AG04450 (cell line): ENCODE data around the gene TMEM86B. TPM values are rescaled to one million over a fixed set of nuclear protein-coding genes. Genes with fewer than 3 reads are reported as not detected.

ENCODE experiments used
- CTCF ChIA-PET: fragments of 300-600, 350-600 bp; formaldehyde crosslinking; extraction: SDS; loops from one replicate; lab custom pipeline; 2022; ENCODE audit warnings: antibody characterized with exemption, inconsistent platforms; lab: Charles Lee
- POLR2A ChIA-PET: fragments of 350-600 bp; formaldehyde crosslinking; extraction: SDS; loops from one replicate; lab custom pipeline; 2021; ENCODE audit warnings: antibody characterized with exemption, inconsistent platforms; lab: Yijun Ruan, JAX
- DNase-seq: peaks from one replicate; pipeline ENCODE4 v3.0.0-alpha.2; 2011; ENCODE audit warnings: low read depth, low spot score
- H3K27ac ChIP-seq: one replicate; pipeline ENCODE4 v1.5.1; 2012; ENCODE audit warnings: low read depth, low read length, control low read depth
- H3K27me3 ChIP-seq: one replicate; pipeline ENCODE4 v1.6.0; 2012; ENCODE audit warnings: low read length; ENCODE audit not compliant: control insufficient read depth, insufficient read depth
- H3K4me3 ChIP-seq: 2 replicates; pipeline ENCODE4 v1.5.1; 2011; ENCODE audit warnings: mild to moderate bottlenecking, low read depth, low read length, control low read depth
- H3K9me3 ChIP-seq: 2 replicates; pipeline ENCODE4 v1.5.1; 2012; ENCODE audit warnings: low read length; ENCODE audit not compliant: control insufficient read depth, insufficient read depth
- polyA plus RNA-seq: library from polyadenylated mRNA; depleted of rRNA; stranded (reverse); fragments of >200 nt; gene quantifications from 2 replicates; pipeline ENCODE4 v1.2.3, GENCODE V29; 2011
- TF ChIP-seq, protein P1 (sequence below): IDR thresholded peaks from 2 replicates; pipeline ENCODE4 v1.5.1; 2011; ENCODE audit warnings: low read depth, low read length, control low read depth, inconsistent platforms

TMEM86B gene
- polyA plus RNA-seq, 1 experiment, result 0.87 TPM

DNA sequence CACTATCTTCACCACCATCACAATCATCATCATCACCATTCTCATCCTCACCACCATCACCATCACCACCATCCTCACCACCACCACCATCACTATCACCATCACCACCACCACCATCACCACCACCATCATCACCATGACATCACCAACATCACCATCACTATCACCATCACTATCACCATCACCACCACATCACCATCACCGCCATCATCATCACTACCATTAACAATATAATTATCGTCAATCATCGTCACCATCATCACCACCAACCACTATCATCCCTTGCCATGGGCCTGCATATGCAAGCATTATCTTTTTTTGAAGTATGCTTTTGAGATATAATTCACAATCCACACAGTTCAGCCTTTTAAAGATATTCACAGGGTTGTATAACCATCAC lies 37.8 kb upstream of the TMEM86B start:
- ChIA-PET CTCF (no interaction called here), POLR2A (no interaction called here)
- no peak overlapping the region for H3K27ac ChIP-seq

DNA sequence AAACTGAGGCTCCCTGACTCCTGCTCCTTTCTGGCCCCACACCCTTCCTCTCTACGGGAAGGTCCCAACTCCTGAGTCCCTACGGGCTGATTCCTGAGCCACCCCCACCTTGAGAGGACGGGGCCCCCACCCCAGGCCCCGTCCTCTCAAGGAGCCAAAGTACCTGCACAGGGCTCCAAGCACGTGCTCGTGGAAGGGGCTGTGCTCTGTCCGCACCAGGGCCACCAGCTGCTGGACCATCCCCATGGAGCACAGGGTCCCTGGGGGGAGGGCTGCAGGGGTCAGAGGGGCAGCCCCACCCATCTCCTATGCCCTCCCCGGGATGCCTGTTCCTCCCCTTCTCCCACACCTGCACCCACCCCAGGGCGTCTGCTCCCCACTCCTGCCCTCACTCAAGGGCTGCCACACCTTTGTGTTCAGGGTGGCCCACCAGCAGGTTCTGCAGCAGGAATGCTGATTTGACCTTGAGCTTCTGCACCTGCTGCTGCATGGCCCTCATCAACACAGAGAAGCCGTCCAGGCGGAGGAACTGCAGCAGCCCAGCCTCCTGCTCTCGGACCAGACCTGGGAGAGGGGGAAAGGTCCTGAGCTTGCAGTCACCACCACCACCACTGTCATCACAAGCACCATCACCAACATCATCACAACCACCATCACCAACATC lies 37.3 kb upstream of the TMEM86B start:
- CTCF ChIA-PET, result no interaction called here
- Histone ChIP-seq H3K4me3 (no peak overlapping the region), H3K27ac (no peak overlapping the region), H3K27me3 (no peaks in the 10 kb centered on the region), H3K9me3 (peaks cover 5% of the 10 kb centered on the region; the same call in 1 of the 2 replicates)
- TF ChIP-seq, protein P1, sequence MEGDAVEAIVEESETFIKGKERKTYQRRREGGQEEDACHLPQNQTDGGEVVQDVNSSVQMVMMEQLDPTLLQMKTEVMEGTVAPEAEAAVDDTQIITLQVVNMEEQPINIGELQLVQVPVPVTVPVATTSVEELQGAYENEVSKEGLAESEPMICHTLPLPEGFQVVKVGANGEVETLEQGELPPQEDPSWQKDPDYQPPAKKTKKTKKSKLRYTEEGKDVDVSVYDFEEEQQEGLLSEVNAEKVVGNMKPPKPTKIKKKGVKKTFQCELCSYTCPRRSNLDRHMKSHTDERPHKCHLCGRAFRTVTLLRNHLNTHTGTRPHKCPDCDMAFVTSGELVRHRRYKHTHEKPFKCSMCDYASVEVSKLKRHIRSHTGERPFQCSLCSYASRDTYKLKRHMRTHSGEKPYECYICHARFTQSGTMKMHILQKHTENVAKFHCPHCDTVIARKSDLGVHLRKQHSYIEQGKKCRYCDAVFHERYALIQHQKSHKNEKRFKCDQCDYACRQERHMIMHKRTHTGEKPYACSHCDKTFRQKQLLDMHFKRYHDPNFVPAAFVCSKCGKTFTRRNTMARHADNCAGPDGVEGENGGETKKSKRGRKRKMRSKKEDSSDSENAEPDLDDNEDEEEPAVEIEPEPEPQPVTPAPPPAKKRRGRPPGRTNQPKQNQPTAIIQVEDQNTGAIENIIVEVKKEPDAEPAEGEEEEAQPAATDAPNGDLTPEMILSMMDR, result no peak
- DNase-seq, result no peak
- POLR2A ChIA-PET, result no interaction called here

More for the DNA sequence above, 37.8 kb upstream of the TMEM86B start:
- TF ChIP-seq, protein P1, result no peak
- H3K9me3 ChIP-seq, result peaks cover 5% of the 10 kb centered on the region; the same call in 1 of the 2 replicates
- no peaks in the 10 kb centered on the region for H3K27me3 ChIP-seq
- DNase-seq, result no peak
- H3K4me3 ChIP-seq, result no peak overlapping the region

DNA sequence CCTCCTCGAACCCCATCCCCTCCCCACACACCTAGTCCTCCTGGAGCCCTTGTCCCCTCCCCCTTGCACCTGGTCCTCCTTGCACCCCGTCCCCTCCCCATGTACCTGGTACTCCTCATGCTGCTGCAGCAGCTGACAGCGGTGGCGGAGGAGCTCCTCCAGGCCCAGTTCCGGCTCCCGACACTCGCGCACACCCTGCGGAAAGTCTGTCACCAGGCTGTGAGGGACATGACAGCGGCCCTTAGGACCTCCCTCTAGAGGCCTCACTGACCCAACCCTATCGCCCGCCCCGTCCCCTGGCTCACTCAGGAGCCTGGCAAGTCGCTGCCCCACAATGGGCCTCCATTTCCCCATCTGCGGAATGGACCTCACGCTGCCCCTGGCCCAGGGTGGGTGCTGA lies 36.6 kb upstream of the TMEM86B start:
- H3K27ac ChIP-seq, result no peak overlapping the region
- ChIA-PET CTCF (no interaction called here), POLR2A (no interaction called here)
- no peak for DNase-seq
- H3K9me3 ChIP-seq, result peaks cover 5% of the 10 kb centered on the region; the same call in 1 of the 2 replicates
- H3K4me3 ChIP-seq, result no peak overlapping the region
- TF ChIP-seq, protein P1, result no peak
- H3K27me3 ChIP-seq, result no peaks in the 10 kb centered on the region

DNA sequence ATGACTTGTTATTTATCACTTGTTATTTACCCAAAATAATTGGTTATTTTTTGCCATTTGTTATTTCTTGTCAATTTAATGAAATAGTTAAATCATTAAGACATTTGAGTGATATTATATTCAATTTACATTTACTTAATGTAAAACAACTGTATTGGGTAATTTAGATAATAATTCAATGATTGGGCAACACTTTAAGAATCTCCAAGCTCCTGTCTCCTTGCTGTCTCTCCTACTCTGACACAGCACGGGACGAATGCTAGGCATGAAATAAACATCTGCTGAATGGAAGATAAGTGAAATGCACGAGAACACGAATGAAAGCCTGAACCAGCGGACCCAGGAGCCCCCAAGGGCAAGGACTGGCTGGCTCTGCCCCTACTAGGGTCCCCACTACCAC lies 36.0 kb upstream of the TMEM86B start:
- Histone ChIP-seq H3K9me3 (peaks cover 5% of the 10 kb centered on the region; the same call in 1 of the 2 replicates), H3K27ac (no peak overlapping the region), H3K27me3 (no peaks in the 10 kb centered on the region), H3K4me3 (no peak overlapping the region)
- CTCF ChIA-PET, result no interaction called here
- POLR2A ChIA-PET, result no interaction called here
- DNase-seq, result no peak
- TF ChIP-seq, protein P1, result no peak

DNA sequence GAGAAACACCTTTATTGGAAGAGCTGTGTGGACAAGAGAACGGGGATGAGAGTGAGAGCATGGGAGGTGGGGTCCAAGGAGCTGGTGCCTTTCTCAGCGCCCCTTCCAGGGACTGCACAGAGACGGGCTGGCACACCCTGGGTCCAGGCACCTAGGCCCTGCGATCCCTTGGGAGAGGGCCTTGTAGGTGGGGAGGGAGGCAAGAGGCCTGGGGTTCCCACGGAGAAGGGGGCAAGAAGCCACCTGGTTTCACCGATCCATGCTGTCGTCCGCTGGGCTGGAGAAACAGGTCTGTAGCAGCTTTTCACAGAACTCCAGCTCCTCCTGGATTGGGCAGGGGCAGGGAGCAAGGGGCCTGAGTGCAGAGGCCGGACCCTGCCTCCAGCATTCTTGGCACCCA lies 33.8 kb upstream of the TMEM86B start:
- POLR2A ChIA-PET, result no interaction called here
- H3K27me3 ChIP-seq, result no peaks in the 10 kb centered on the region
- TF ChIP-seq, protein P1, result no peak
- H3K9me3 ChIP-seq, result peaks cover 4% of the 10 kb centered on the region; the same call in 1 of the 2 replicates
- DNase-seq, result no peak
- no peak overlapping the region for H3K27ac ChIP-seq
- CTCF ChIA-PET, result interaction anchor here (1.1 kb wide), 1 partner anchor 30 kb away, joined by 3 read pairs; no protein-coding TSS in a partner anchor
- no peak overlapping the region for H3K4me3 ChIP-seq
